ENCODE measurements around the gene FER.

The FER gene

DNA sequence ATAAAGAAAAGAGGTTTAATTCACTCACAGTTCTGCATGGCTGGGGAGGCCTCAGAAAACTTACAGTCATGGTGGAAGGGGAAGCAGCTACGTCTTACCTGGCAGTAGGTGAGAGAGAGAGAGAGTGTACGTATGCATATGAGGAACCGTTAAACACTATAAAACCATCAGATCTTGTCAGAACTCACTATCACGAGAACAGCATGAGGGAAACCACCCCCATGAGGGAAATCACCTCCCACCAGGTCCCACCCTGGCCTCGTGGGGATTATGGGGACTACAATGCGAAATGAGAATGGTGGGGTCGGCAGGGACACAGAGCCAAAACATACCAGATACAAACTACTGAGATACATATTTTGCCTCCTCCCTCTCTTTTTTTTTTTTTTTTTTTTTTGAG lies 10.8 kb upstream of the FER start:
- no peak for TF ChIP-seq CTCF (IDR thresholded peaks at IDR 0.05)
- no peak overlapping the region for H3K4me3 ChIP-seq (ENCODE audit: low read depth in 1 of 2, low read length in 1 of 2)
- no peak overlapping the region for H3K27ac ChIP-seq
- no peaks in the 10 kb centered on the region for H3K36me3 ChIP-seq
- no peaks in the 10 kb centered on the region for H3K27me3 ChIP-seq
- H3K4me1 ChIP-seq (ENCODE audit: control insufficient read depth in 1 of 2, insufficient read depth in 1 of 2, low read depth in 1 of 2, low read length in 1 of 2): no peaks in the 10 kb centered on the region
- H3K9me3 ChIP-seq: no peaks in the 10 kb centered on the region

GRCh38 chr5:108739376-108739775 lies 8.3 kb upstream of the FER start:
- Histone ChIP-seq H3K9me3 (no peaks in the 10 kb centered on the region), H3K36me3 (no peaks in the 10 kb centered on the region), H3K4me3 (ENCODE audit: low read depth in 1 of 2, low read length in 1 of 2) (no peak overlapping the region), H3K27me3 (no peaks in the 10 kb centered on the region), H3K27ac (no peak overlapping the region), H3K4me1 (ENCODE audit: control insufficient read depth in 1 of 2, insufficient read depth in 1 of 2, low read depth in 1 of 2, low read length in 1 of 2) (no peaks in the 10 kb centered on the region)
- no peak for TF ChIP-seq CTCF (IDR thresholded peaks at IDR 0.05)

DNA sequence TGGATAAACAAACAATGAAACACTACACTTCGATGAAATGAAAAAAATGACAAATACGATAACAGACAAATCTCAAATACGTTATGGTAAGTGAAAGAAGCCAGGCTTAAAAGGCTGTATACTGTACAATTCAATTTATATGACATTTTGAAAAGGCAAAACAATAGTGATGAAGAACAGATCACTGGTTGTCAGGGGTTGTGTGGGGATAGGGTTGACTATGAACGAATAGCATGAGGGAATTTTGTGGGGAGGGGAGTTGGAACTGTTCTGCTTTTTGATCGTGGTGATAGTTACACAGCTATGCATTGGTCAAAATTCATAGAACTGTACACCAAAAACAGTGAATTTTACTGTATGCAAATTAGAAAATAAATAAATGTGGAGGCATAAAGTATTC lies 7.8 kb upstream of the FER start:
- Histone ChIP-seq H3K4me1 (ENCODE audit: control insufficient read depth in 1 of 2, insufficient read depth in 1 of 2, low read depth in 1 of 2, low read length in 1 of 2) (no peaks in the 10 kb centered on the region), H3K9me3 (no peaks in the 10 kb centered on the region), H3K27ac (no peak overlapping the region), H3K27me3 (no peaks in the 10 kb centered on the region), H3K4me3 (ENCODE audit: low read depth in 1 of 2, low read length in 1 of 2) (no peak overlapping the region), H3K36me3 (no peaks in the 10 kb centered on the region)
- TF ChIP-seq CTCF (IDR thresholded peaks at IDR 0.05): no peak

- no peak for TF ChIP-seq CTCF (IDR thresholded peaks at IDR 0.05)
- H3K27ac ChIP-seq: no peak overlapping the region
- H3K4me3 ChIP-seq (ENCODE audit: low read depth in 1 of 2, low read length in 1 of 2): no peak overlapping the region
Observed at GRCh38 chr5:108743319-108743718, 4.4 kb upstream of the FER start.

DNA sequence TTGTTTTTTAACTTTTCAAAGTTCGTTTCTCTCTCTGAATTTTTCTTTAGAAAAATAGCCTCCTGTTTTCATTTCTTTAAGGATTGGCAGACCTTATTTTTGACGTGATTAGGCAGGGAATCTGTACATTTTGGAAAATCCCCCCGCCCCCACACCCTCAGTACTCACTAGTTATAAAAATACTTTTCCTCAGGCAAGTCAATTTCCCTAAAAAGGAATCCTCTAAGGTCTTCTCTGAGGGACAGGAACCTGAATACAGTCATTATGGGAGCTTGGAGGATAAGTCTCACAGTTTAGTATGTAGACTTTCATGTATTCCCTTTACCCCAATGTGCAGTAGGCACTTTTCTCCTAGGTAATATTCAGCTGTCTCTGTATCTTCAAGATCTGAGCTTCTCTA lies 3.9 kb upstream of the FER start:
- Histone ChIP-seq H3K4me3 (ENCODE audit: low read depth in 1 of 2, low read length in 1 of 2) (no peak overlapping the region), H3K4me1 (ENCODE audit: control insufficient read depth in 1 of 2, insufficient read depth in 1 of 2, low read depth in 1 of 2, low read length in 1 of 2) (peaks cover 9 to 10% of the 10 kb centered on the region in 2 experiments)

More at GRCh38 chr5:108743319-108743718, 4.4 kb upstream of the FER start:
- no peaks in the 10 kb centered on the region for H3K36me3 ChIP-seq
- H3K27me3 ChIP-seq: peaks cover 19% of the 10 kb centered on the region
- H3K9me3 ChIP-seq: no peaks in the 10 kb centered on the region
- peaks cover 8 to 9% of the 10 kb centered on the region in 2 experiments for H3K4me1 ChIP-seq (ENCODE audit: control insufficient read depth in 1 of 2, insufficient read depth in 1 of 2, low read depth in 1 of 2, low read length in 1 of 2)

More for the DNA sequence above, 3.9 kb upstream of the FER start:
- no peak for TF ChIP-seq CTCF (IDR thresholded peaks at IDR 0.05)
- H3K27me3 ChIP-seq: peaks cover 19% of the 10 kb centered on the region
- H3K36me3 ChIP-seq: no peaks in the 10 kb centered on the region
- H3K9me3 ChIP-seq: no peaks in the 10 kb centered on the region
- H3K27ac ChIP-seq: no peak overlapping the region
